Measurements from ENCODE around the gene NOTCH2. TPM values are rescaled to one million over a fixed set of nuclear protein-coding genes. Genes with fewer than 3 reads are reported as not detected.

NOTCH2 gene
- total and polyA plus RNA-seq, 9 donors, result 21.3 to 149 (median 105) TPM

DNA sequence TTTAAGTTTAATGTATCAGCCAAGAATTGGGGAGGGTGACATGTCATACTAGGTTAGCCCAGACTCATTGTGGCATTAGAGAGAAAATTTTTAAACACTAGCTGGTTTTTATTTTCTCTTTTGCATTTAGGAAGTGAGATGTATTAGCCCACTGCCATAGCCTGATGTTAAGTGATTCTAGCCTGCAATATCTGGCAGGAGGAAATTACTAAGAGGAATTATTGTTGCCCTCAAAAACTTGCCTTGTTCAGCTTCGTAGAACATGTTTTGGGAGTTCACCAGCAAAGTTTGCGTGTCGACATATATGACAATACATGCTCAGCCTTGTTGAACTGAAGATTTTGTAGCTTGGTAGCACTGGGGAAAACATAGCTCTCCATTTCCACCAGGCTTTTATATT, 185.6 kb downstream of the NOTCH2 start:
- 93 to 95% (median 94%) methylated on average over 3 of the region's 3 CpGs for WGBS, 3 donors
- no peak for DNase-seq
- no peak overlapping the region for H3K4me3 ChIP-seq
- H3K4me1 ChIP-seq (ENCODE audit: insufficient read depth), result no peaks in the 10 kb centered on the region
- H3K36me3 ChIP-seq, result no peaks in the 10 kb centered on the region
- H3K27me3 ChIP-seq, result no peaks in the 10 kb centered on the region
- intact Hi-C loops (cut with DNase I), result no loop called here
- no peak overlapping the region for H3K27ac ChIP-seq
- TF ChIP-seq, protein P1, sequence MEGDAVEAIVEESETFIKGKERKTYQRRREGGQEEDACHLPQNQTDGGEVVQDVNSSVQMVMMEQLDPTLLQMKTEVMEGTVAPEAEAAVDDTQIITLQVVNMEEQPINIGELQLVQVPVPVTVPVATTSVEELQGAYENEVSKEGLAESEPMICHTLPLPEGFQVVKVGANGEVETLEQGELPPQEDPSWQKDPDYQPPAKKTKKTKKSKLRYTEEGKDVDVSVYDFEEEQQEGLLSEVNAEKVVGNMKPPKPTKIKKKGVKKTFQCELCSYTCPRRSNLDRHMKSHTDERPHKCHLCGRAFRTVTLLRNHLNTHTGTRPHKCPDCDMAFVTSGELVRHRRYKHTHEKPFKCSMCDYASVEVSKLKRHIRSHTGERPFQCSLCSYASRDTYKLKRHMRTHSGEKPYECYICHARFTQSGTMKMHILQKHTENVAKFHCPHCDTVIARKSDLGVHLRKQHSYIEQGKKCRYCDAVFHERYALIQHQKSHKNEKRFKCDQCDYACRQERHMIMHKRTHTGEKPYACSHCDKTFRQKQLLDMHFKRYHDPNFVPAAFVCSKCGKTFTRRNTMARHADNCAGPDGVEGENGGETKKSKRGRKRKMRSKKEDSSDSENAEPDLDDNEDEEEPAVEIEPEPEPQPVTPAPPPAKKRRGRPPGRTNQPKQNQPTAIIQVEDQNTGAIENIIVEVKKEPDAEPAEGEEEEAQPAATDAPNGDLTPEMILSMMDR (IDR thresholded peaks at IDR 0.05), result no peak
- TF ChIP-seq EP300 (IDR thresholded peaks at IDR 0.05), result no peak
- H3K9me3 ChIP-seq, result no peaks in the 10 kb centered on the region

- TF ChIP-seq POLR2A (IDR thresholded peaks at IDR 0.05) (no peak), EP300 (IDR thresholded peaks at IDR 0.05) (no peak)
- TF ChIP-seq, protein P1 (IDR thresholded peaks at IDR 0.05), result no peak
- 44 to 75% (median 69%) methylated on average over 5 of the region's 5 CpGs for WGBS, 3 donors
Observed at GRCh38 chr1:119882132-119883049, 187.1 kb downstream of the NOTCH2 start.

DNA sequence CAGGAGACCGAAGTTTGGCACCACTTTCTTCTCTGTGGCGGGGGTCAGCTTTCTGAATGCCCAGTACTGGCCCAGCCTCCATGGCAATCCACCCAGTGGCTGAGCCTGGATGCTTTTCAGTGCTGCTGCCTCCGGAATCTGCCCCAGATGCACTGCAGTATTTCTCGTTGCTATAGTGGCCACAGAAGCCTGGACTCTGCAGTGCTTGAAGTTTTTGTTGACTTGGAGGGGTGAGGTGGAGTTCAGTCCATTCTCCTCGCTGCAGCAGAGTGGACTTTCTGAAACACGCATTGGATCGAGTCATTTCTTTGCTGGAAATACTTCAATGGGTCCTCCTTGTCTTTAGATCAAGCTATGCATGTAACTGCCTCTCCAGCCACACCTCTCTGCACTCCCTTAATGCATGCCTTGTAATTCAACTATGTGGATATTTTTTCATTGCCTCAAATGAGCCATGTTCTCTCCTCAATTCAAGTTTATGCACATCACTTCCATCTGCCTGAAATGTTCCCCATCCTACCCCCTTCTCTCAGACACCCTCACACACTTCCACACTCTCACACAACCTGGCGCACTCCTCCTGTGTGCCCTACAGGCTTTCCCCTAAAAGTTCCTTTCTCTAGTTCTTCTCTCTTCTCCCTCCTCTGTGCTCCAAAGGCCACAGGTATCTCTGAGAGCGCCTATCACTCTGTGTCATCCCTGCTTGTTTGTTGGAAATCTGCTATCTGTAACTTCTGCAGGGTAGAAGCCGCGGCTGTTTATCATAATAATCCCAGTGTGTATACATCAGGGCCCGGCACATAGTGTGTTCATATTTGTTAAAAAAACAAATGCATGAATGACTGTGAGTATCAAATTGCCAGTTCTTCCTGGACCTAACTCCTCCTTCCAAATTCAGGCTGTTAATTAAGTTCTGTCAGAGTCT, 189.7 kb downstream of the NOTCH2 start:
- H3K9me3 ChIP-seq, result no peaks in the 10 kb centered on the region
- no peak for DNase-seq
- TF ChIP-seq POLR2A (IDR thresholded peaks at IDR 0.05), result no peak
- no peak for TF ChIP-seq EP300 (IDR thresholded peaks at IDR 0.05)
- TF ChIP-seq, protein P1 (IDR thresholded peaks at IDR 0.05), result no peak
- H3K27ac ChIP-seq, result no peak overlapping the region
- intact Hi-C loops (cut with DNase I), result no loop called here
- H3K27me3 ChIP-seq, result no peaks in the 10 kb centered on the region
- H3K4me3 ChIP-seq, result no peak overlapping the region
- H3K36me3 ChIP-seq, result no peaks in the 10 kb centered on the region
- WGBS, 3 donors, result 86 to 88% (median 87%) methylated on average over 12 of the region's 12 CpGs
- no peaks in the 10 kb centered on the region for H3K4me1 ChIP-seq (ENCODE audit: insufficient read depth)

More at GRCh38 chr1:119882132-119883049, 187.1 kb downstream of the NOTCH2 start:
- Histone ChIP-seq H3K4me1 (ENCODE audit: insufficient read depth) (no peaks in the 10 kb centered on the region), H3K4me3 (no peak overlapping the region), H3K36me3 (no peaks in the 10 kb centered on the region), H3K27ac (no peak overlapping the region), H3K9me3 (no peaks in the 10 kb centered on the region), H3K27me3 (no peaks in the 10 kb centered on the region)
- intact Hi-C loops (cut with DNase I), result no loop called here
- DNase-seq, result no peak

- no peaks in the 10 kb centered on the region for H3K9me3 ChIP-seq
- H3K36me3 ChIP-seq, result no peaks in the 10 kb centered on the region
- H3K27me3 ChIP-seq, result no peaks in the 10 kb centered on the region
- H3K4me3 ChIP-seq, result no peak overlapping the region
- TF ChIP-seq, protein P1 (IDR thresholded peaks at IDR 0.05), result no peak
- TF ChIP-seq EP300 (IDR thresholded peaks at IDR 0.05) (no peak), POLR2A (IDR thresholded peaks at IDR 0.05) (no peak)
- H3K27ac ChIP-seq, result no peak overlapping the region
- intact Hi-C loops (cut with DNase I), result no loop called here
- DNase-seq, result no peak
- H3K4me1 ChIP-seq (ENCODE audit: insufficient read depth), result peaks cover 2% of the 10 kb centered on the region
Observed at GRCh38 chr1:119878171-119878570, 191.3 kb downstream of the NOTCH2 start.

Data from ovary (tissue), 9 donors.